CD4-positive, alpha-beta T cell treated with Interleukin-12 subunit alpha and Interleukin-12 subunit beta, for 1 hour (primary cell): Measurements from ENCODE around the gene PLXNC1.

Experiments used
- DNase-seq: peaks from one replicate; pipeline ENCODE4 v3.0.0-alpha.2; 2020

PLXNC1 gene

GRCh38 chr12:94245631-94246383, 97.4 kb downstream of the PLXNC1 start:
- DNase-seq, result no peak

DNA sequence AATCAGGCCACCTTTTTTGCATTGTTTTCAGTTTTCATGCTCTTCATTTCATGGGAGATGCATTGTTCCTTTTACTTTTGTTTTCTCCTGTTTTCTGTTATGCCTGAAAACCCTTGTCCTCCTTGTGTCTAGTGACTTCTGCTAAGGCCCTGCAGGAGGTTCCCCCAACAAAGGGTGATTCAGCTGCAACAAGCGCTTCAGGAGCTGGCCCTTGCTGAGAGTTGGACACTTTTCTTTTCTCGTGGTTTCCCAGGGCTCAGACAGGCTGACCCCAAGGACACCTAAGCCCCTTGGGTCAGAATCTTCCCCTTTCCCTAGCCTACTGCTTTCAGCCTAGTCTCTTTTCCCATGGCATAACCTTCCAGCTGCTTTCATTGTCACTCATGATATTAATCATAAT, 98.9 kb downstream of the PLXNC1 start:
- no peak for DNase-seq

DNA sequence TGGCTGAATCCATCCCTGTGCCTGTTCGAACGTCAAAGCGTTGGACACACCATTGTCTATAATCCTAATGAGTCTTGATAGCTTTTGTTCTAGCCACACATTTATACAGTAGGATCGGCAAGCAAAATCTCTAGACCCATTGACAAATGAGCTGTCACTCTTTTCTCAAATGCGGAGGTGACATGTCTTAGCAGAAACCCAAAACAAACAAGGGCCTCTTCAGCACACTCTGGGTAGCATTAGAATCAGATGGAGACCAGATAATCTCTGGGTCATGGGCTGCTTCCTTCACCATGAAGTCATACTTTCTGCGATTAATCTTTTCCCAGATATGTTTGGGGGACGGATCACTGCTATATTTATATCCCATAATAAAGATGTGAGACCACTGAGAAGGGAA, 100.2 kb downstream of the PLXNC1 start:
- no peak for DNase-seq

- DNase-seq, result no peak
Observed at GRCh38 chr12:94250130-94250529, 101.8 kb downstream of the PLXNC1 start.

DNA sequence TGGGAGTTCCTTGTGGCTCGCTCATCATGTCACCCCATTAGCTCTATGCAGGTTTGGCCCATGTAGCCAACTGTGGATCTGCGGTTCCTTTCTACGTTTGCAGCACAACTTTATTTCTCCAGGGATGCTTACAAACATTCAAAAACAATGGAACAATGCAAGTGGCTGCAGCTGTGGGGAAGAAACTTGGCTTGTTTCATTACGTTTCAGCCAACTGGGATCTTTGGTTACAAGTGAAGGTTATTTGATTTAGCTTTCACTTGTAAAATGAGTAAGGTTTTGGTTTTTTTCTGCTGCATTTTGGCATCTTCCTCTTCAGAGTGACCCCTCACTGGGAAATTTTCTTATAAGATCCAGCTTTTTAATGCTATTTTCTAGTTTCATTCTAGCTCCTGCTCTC, 105.9 kb downstream of the PLXNC1 start:
- DNase-seq, result no peak

DNA sequence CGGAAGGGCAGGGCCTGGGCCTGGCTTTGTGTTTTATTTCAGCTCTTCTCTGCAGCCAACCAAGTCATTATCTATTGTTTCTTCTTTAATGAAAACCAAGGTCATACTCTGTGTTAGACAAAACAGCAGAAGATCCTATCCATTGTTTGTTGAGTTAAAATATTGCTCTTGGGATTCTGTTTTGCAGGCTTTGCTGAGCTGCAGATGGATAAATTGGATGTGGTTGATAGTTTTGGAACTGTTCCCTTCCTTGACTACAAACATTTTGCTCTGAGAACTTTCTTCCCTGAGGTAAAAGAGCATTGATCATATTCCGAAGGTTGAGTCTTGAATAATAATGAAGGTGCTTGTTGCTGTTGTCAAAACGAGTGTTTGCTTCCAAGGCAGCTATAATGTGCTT, 106.6 kb downstream of the PLXNC1 start:
- DNase-seq, result no peak

DNA sequence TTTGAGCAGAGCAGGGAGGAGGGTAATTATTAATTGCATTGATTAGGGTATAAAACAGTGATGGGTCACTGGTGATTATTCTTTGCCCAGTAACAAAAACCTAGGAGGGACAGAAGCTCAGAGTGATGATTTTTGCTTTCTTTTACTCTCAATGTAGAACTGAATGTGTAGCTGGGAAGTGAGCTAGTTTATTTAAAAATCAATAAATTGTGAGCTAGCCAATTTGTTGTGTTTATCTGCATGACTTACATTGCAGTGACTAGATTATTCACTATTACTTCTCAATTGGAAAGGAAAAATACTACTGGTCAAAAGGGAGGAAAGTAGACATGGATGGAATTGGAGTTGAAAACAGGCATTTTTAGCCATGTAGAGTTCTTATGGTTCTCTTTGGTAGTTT, 107.1 kb downstream of the PLXNC1 start:
- DNase-seq, result no peak

DNA sequence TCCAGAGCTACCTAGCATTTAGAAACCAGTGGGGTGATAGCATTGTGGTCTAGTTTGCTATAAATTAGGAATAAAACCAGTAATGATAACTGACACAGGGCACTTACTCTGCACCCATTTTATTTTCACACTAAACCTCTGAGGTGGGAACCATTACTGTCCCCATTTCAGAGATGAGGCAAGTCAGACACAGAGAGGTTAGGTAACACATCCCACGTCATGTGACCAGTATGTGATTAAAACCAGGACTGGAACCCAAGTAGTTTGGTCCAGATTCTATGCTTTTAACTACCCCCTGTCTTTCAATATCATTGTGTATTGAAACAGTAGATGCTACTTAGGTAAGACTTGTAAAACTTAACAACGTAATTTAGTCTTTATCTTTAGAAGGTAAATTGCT, 110.2 kb downstream of the PLXNC1 start:
- DNase-seq, result no peak

GRCh38 chr12:94260017-94260416, 111.6 kb downstream of the PLXNC1 start:
- no peak for DNase-seq

GRCh38 chr12:94260717-94261116, 112.3 kb downstream of the PLXNC1 start:
- no peak for DNase-seq

DNA sequence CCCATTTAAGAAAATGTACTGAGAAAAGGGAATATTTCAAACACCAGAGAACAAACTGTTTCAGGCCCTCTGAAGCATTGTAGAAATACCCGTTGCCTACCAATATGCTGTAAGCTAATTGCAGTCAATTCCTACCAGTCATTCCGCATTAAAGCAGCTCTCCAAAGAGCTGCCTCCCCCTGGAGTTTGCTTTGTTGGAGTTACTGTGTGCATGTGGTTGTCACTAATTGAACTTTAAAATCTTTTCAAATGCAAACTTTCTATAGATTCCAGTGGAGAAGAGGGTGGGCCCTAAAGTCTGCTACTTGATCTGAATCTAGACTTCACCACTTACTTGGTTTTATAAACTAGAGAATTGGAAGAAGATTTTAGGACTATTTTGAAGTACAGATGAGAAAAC, 112.7 kb downstream of the PLXNC1 start:
- no peak for DNase-seq

DNA sequence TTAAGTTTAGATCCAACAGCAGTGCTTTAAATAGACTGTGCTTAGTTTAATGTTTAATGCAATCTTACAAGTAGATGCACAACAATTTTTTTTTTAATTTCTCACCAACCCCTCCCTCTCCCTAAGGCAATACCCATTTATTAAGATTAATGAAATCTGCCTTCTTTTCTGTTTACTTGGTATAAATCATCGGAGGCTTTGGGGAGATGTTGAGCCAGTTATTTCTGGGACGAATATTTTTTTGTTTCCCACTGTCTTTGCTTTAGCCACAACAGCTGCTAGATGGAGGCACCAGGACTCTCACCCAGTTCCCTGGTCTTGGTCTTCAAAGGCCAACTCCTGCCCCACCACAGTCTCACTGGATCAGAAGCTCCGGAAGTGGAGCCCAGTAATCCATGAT, 113.4 kb downstream of the PLXNC1 start:
- no peak for DNase-seq

- peak; percentile 79 for DNase-seq
Observed at GRCh38 chr12:94262228-94263010, 114.0 kb downstream of the PLXNC1 start.

DNA sequence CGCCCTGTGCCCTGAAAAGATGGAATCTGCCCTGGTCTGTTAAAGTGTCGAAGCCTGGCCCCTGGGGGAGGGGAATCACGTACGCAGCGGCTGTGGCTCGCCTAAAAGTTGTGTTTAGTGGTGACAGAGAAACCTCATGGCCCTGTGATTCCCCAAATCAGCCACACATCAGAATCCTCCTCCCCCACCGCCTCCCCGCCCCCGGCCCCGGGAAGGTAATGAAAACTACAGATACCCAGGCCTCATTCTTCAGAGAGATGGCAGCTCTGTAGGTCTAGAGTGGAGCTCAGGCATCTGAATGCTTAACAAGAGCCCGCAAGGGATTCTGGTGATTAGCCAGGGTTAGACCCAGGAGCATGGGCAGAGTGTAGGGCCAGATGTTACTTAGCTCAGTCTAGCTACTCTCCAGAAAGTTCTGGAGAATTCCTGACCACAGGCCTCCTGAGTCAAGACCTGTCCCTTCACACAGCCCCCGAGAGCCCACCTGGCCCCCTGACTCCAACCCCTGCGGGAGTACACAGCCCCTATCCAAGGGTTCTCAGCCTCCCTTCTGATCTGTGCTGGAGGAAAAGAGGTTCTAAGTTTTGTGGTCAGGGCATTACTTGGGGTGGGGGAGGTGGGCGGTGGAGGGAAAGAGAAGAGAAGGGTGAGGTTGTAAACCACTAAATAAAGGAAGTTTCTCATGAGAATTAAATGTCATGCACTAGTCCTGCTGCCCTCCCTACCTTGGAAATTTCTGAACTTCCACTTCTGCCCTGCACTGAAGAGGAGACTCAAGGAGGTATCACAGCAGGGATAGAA, 114.8 kb downstream of the PLXNC1 start:
- peak; percentile 75 for DNase-seq

DNA sequence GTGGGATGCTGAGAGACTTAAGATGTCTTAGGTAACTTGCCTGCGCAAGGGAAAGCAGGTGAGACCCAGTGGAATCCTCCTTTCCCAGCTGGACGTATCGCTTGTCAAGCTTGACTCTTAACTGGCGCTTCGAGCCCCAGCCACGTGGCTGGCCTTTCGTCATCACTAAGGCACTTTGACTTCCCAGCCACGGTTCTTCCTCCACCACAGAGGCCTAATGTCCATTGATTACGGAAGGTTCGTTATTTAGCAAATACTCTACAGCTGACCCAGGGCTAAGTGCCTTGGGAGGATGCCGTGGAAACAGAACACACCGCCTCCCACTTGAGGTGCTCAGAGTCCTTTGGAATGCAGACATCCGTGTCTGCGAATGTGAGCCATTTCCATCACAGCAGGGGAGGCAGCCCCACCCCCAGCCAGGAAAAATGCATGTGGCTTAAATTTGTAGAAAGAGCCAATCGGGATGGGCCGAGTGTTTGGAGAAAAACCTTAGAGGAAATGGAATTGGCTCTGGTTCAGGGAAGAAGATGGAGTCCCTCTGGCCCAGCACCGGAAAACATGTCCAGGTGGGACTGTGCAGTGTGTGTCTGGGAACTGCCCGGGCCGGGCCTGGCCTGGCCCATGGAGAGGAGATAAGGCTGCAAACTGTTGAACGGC, 115.7 kb downstream of the PLXNC1 start:
- no peak for DNase-seq

DNA sequence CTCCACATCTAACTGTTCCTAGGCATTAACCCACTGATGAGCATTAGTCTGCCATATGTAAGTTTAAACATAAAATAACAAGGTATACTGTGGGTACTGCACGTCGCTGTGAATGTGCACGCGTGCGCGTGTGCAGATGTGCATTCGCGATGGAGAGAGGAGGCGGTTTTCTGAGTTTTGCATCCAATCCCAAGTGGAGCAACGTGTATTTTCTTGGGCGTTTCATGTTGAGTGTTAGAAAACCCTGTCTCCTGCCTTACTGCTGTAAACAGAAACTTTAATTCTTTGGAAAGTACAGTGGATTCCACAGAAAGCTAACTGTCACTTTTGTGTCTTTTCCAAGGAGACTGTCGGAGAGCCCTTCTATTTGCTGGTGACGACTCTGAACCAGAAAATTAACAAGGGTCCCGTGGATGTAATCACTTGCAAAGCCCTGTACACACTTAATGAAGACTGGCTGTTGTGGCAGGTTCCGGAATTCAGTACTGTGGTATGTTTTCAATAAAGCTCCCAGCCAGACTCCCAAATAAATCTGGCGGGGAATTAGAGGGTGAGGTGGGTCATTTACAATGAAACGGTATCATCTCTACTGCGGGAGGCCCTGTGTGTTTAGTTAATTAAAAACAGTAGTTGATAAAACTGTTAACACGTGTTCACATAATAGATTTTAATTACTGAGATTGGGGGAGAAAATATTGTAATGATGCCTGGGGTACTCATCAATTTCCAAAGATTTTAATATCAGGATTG, 116.5 kb downstream of the PLXNC1 start:
- DNase-seq, result no peak

DNA sequence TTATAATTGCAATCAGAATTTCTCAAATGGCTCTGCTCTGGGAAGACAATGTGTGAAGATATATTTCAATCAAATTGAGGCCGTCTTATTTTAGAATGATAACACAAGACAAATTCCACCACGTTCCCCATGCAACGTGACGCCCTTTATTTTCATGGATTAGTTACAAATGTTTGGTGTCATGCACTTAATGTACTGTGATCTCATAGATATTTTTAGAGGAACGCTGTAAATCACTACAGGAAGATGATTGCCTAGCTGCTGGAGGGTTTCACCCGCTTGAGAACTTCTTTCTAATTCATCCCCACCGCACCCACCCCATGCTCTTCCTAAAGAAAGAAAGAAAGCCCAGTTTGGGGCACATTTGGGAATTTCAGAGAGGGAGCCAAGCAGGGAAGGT, 117.2 kb downstream of the PLXNC1 start:
- no peak for DNase-seq

- no peak for DNase-seq
Observed at GRCh38 chr12:94265966-94266745, 117.8 kb downstream of the PLXNC1 start.

GRCh38 chr12:94266796-94267536, 118.6 kb downstream of the PLXNC1 start:
- no peak for DNase-seq

GRCh38 chr12:94267537-94267872, 119.1 kb downstream of the PLXNC1 start:
- DNase-seq, result no peak

GRCh38 chr12:94267921-94268471, 119.6 kb downstream of the PLXNC1 start:
- no peak for DNase-seq
